Upper lobe of left lung (tissue), 4 donors: ENCODE results near the gene UBE2K.

Experiments
- CTCF ChIP-seq, 6 experiments: fragments of 450-650 bp in 4 of 6; fragments of 200-600 bp in 2 of 6; sonication (generic) in 2 of 6; IDR thresholded peaks; one replicate each; pipeline ENCODE4 v1.5.1; 2016 to 2019; ENCODE audit warnings: antibody characterized with exemption in 6 of 6
- POLR2AphosphoS5 ChIP-seq, 2 donors: sonication (generic); formaldehyde crosslinking; IDR thresholded peaks; one replicate each; pipeline ENCODE4 v1.5.1; 2017; ENCODE audit warnings: antibody characterized with exemption in 2 of 2

GRCh38 chr4:39763714-39764572 lies 66.0 kb downstream of the UBE2K start:
- TF ChIP-seq POLR2AphosphoS5 (IDR thresholded peaks at IDR 0.05) (no peak), CTCF (IDR thresholded peaks at IDR 0.05) (no peak)
